Fibroblast of lung (primary cell): Measurements from ENCODE around the gene CYP2S1. TPM values are rescaled to one million over a fixed set of nuclear protein-coding genes. Genes with fewer than 3 reads are reported as not detected.

Experiments used
- DNase-seq, 2 donors: peaks; one replicate each; pipeline versions ENCODE4 v3.0.0 to v3.0.0-alpha.2; 2010; ENCODE audit warnings: low read depth in 2 of 2
- H2AFZ ChIP-seq: 2 replicates; pipeline ENCODE4 v1.5.1; 2012; ENCODE audit warnings: low read length, control low read depth, inconsistent platforms
- H3K27ac ChIP-seq: 2 replicates; pipeline ENCODE4 v1.5.1; 2011; ENCODE audit warnings: low read length, control low read depth; ENCODE audit not compliant: insufficient read depth
- H3K27me3 ChIP-seq: 2 replicates; pipeline ENCODE4 v1.5.1; 2011; ENCODE audit warnings: mild to moderate bottlenecking, low read length; ENCODE audit not compliant: control insufficient read depth, insufficient read depth
- H3K36me3 ChIP-seq: 2 replicates; pipeline ENCODE4 v1.5.1; 2011; ENCODE audit warnings: low read length; ENCODE audit not compliant: control insufficient read depth, insufficient read depth
- H3K4me1 ChIP-seq: 2 replicates; pipeline ENCODE4 v1.5.1; 2011; ENCODE audit warnings: low read length; ENCODE audit not compliant: control insufficient read depth, insufficient read depth; ENCODE audit errors: extremely low read depth
- H3K4me2 ChIP-seq: 2 replicates; pipeline ENCODE4 v1.5.1; 2011; ENCODE audit warnings: low read length, control low read depth; ENCODE audit not compliant: insufficient read depth; ENCODE audit errors: extremely low read depth
- H3K4me3 ChIP-seq, 4 experiments: fragments of 200-600 bp in 1 of 4; sonication (generic) in 1 of 4; replicated peaks in 1 of 4; 2 replicates each; pipeline ENCODE4 v1.5.1; 2011 to 2016; ENCODE audit warnings: low read length in 4 of 4, low read depth in 3 of 4, mild to moderate bottlenecking in 3 of 4, control low read depth in 2 of 4, inconsistent platforms in 1 of 4, mixed read lengths in 1 of 4; ENCODE audit not compliant: insufficient read depth in 1 of 4; ENCODE audit errors: control extremely low read depth in 1 of 4
- H3K79me2 ChIP-seq: 2 replicates; pipeline ENCODE4 v1.5.1; 2012; ENCODE audit warnings: mild to moderate bottlenecking, low read length, inconsistent platforms; ENCODE audit not compliant: control insufficient read depth, insufficient read depth
- H3K9ac ChIP-seq: 2 replicates; pipeline ENCODE4 v1.5.1; 2011; ENCODE audit warnings: mild to moderate bottlenecking, low read length, control low read depth; ENCODE audit not compliant: insufficient read depth
- H3K9me3 ChIP-seq: 2 replicates; pipeline ENCODE4 v1.5.1; 2012; ENCODE audit warnings: low read depth, low read length; ENCODE audit not compliant: control insufficient read depth, insufficient read depth
- H4K20me1 ChIP-seq: 2 replicates; pipeline ENCODE4 v1.5.1; 2011; ENCODE audit warnings: low read length; ENCODE audit not compliant: control insufficient read depth, insufficient read depth; ENCODE audit errors: extremely low read depth
- CTCF ChIP-seq, 2 donors: IDR thresholded peaks in 1 of 2; conservative IDR thresholded peaks in 1 of 2; 1 replicate in 1 of 2; 2 replicates in 1 of 2; pipeline ENCODE4 v1.5.1; 2011 to 2012; ENCODE audit warnings: low read length in 2 of 2, control low read depth in 1 of 2, inconsistent platforms in 1 of 2, low read depth in 1 of 2, mild to moderate bottlenecking in 1 of 2
- EZH2 ChIP-seq: IDR thresholded peaks from 2 replicates; pipeline ENCODE4 v1.5.1; 2012; ENCODE audit warnings: low read length, control low read depth, mild to moderate bottlenecking; ENCODE audit errors: missing control alignments
- polyA plus RNA-seq, 2 donors: library from polyadenylated mRNA; depleted of rRNA in 1 of 2; stranded (reverse) in 1 of 2; unstranded in 1 of 2; fragments of >200 nt; gene quantifications; 2 replicates each; pipeline ENCODE4 v1.2.1, GENCODE V29; 2011 to 2012; ENCODE audit warnings: missing spikeins in 1 of 2
- total RNA-seq: library from RNA; depleted of rRNA; stranded (reverse); fragments of >200 nt; gene quantifications from 2 replicates; pipeline ENCODE4 v1.2.1, GENCODE V29; 2014

The CYP2S1 gene
- total and polyA plus RNA-seq, 2 donors (not counting 1 experiment from before 2014, with no cell fraction given): 0.93 to 3.5 TPM

GRCh38 chr19:41205995-41206394 is 13.0 kb downstream of the CYP2S1 start:
- peaks cover 8% of the 10 kb centered on the region for H3K36me3 ChIP-seq
- H4K20me1 ChIP-seq: no peaks in the 10 kb centered on the region
- no peak for DNase-seq
- H3K9ac ChIP-seq: no peak overlapping the region
- H3K4me1 ChIP-seq: peaks cover 15% of the 10 kb centered on the region
- no peak overlapping the region for H3K27ac ChIP-seq
- H2AFZ ChIP-seq: no peak overlapping the region
- H3K9me3 ChIP-seq: no peaks in the 10 kb centered on the region
- H3K27me3 ChIP-seq: no peaks in the 10 kb centered on the region
- H3K4me3 ChIP-seq: no peak overlapping the region
- no peaks in the 10 kb centered on the region for H3K79me2 ChIP-seq
- no peak for TF ChIP-seq CTCF (conservative IDR thresholded peaks at IDR 0.05 in 1 of 2, IDR thresholded peaks at IDR 0.05 in 1 of 2; ENCODE audit: low read depth in 1 of 2, low read length in 2 of 2)
- TF ChIP-seq EZH2: no peak
- H3K4me2 ChIP-seq: no peak overlapping the region

GRCh38 chr19:41206456-41206855 is 13.4 kb downstream of the CYP2S1 start:
- no peaks in the 10 kb centered on the region for H4K20me1 ChIP-seq
- peak overlapping the region; percentile 62 for H3K27ac ChIP-seq
- DNase-seq: no peak
- H3K4me2 ChIP-seq: no peak overlapping the region
- H2AFZ ChIP-seq: no peak overlapping the region
- no peak overlapping the region for H3K9ac ChIP-seq
- no peaks in the 10 kb centered on the region for H3K27me3 ChIP-seq
- H3K9me3 ChIP-seq: no peaks in the 10 kb centered on the region
- no peaks in the 10 kb centered on the region for H3K79me2 ChIP-seq
- H3K4me1 ChIP-seq: peaks cover 15% of the 10 kb centered on the region
- H3K4me3 ChIP-seq: no peak overlapping the region
- no peak for TF ChIP-seq CTCF (conservative IDR thresholded peaks at IDR 0.05 in 1 of 2, IDR thresholded peaks at IDR 0.05 in 1 of 2; ENCODE audit: low read depth in 1 of 2, low read length in 2 of 2)
- TF ChIP-seq EZH2: no peak
- H3K36me3 ChIP-seq: peaks cover 8% of the 10 kb centered on the region

DNA sequence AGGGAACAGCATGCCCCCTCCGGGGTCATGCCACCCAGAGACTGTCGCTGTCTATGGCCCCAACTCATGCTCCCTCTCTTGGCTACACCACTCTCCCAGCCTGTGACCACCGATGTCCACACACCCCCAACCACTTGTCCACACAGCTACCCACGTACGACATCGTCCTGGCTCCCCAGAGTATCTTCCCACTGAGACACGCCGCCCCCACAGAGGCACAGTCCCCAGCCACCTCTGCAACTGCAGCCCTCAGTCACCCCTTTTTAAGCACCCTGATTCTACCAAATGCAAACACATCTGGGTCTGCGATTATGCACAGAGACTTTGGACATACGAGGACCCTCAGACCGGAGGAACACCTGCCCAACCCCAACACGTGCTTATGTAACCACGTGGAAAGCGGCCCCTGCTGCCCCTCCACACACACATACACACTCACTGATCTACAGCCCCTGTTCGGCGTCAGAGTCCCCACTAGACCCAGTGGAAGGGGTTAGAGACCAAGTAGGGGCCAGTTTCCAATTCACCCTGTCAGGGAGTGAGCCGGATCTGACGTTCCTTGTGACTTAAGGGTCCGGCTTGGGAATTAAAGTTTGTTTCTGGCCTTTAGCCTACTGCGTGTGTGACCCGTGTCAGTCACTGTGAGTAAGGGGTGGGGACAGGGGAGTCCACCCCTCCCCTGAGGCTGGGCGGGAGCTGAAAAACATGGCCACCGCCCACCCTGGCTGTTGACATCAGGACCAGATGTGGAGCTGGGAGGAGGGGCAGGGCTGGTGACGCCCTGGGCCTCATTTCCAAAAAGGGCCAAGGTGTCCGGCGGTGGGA is 14.1 kb downstream of the CYP2S1 start:
- H2AFZ ChIP-seq: peak overlapping the region; percentile 60
- no peaks in the 10 kb centered on the region for H3K79me2 ChIP-seq
- peaks cover 8% of the 10 kb centered on the region for H3K36me3 ChIP-seq
- no peak overlapping the region for H3K4me2 ChIP-seq
- no peaks in the 10 kb centered on the region for H4K20me1 ChIP-seq
- peak overlapping the region; percentile 62 for H3K27ac ChIP-seq
- H3K27me3 ChIP-seq: no peaks in the 10 kb centered on the region
- DNase-seq: peak in 1 of 2 donors; percentile 62
- H3K9me3 ChIP-seq: no peaks in the 10 kb centered on the region
- TF ChIP-seq CTCF (conservative IDR thresholded peaks at IDR 0.05 in 1 of 2, IDR thresholded peaks at IDR 0.05 in 1 of 2; ENCODE audit: low read depth in 1 of 2, low read length in 2 of 2): no peak
- no peak overlapping the region for H3K4me3 ChIP-seq
- H3K9ac ChIP-seq: peak overlapping the region; percentile 30
- peaks cover 15% of the 10 kb centered on the region for H3K4me1 ChIP-seq
